ENCODE results near the gene TUNAR.

Gene TUNAR

GRCh38 chr14:95850429-95850828 is 26.2 kb upstream of the TUNAR start:
- Histone ChIP-seq H2AFZ (no peak overlapping the region), H3K36me3 (ENCODE audit: control insufficient read depth, insufficient read depth, low read length) (no peaks in the 10 kb centered on the region), H3K9ac (no peak overlapping the region), H3K4me3 (ENCODE audit: low read depth, low read length) (no peak overlapping the region), H3K27me3 (ENCODE audit: control insufficient read depth, insufficient read depth, low read length) (no peaks in the 10 kb centered on the region), H3K4me2 (ENCODE audit: low read length) (no peak overlapping the region), H3K27ac (peak overlapping the region; percentile 96), H3K4me1 (peaks cover 61% of the 10 kb centered on the region), H3K79me2 (no peaks in the 10 kb centered on the region), H3K9me3 (ENCODE audit: control insufficient read depth, low read length) (no peaks in the 10 kb centered on the region)
- peak; percentile 42 for TF ChIP-seq CTCF (IDR thresholded peaks at IDR 0.05)

DNA sequence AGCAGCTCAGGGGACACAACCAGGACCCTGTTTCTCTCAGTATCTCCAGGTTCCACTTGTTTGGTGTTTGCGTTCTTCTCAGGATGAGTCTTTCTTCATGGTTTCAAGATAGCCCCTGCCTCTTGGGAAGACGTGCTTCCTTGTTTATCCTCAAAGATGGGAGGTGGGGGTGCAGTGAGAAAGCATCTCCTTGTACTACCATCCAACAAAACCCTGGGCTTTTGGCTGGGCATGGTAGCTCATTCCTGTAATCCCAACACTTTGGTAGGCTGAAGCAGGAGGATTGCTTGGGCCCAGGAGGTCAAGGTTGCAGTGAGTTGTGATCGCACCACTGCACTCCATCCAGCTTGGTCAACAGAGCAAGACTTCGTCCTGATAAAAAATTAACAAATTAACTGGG is 21.0 kb upstream of the TUNAR start:
- H2AFZ ChIP-seq = peak overlapping the region; percentile 65
- no peaks in the 10 kb centered on the region for H3K9me3 ChIP-seq (ENCODE audit: control insufficient read depth, low read length)
- no peaks in the 10 kb centered on the region for H3K79me2 ChIP-seq
- no peak overlapping the region for H3K4me2 ChIP-seq (ENCODE audit: low read length)
- H3K27ac ChIP-seq = no peak overlapping the region
- no peak overlapping the region for H3K4me3 ChIP-seq (ENCODE audit: low read depth, low read length)
- H3K27me3 ChIP-seq (ENCODE audit: control insufficient read depth, insufficient read depth, low read length) = no peaks in the 10 kb centered on the region
- TF ChIP-seq CTCF (IDR thresholded peaks at IDR 0.05) = no peak
- no peaks in the 10 kb centered on the region for H3K36me3 ChIP-seq (ENCODE audit: control insufficient read depth, insufficient read depth, low read length)
- H3K9ac ChIP-seq = no peak overlapping the region
- H3K4me1 ChIP-seq = peaks cover 35% of the 10 kb centered on the region

GRCh38 chr14:95857275-95857674 is 19.4 kb upstream of the TUNAR start:
- no peaks in the 10 kb centered on the region for H3K79me2 ChIP-seq
- H3K4me1 ChIP-seq = peaks cover 35% of the 10 kb centered on the region
- H3K9me3 ChIP-seq (ENCODE audit: control insufficient read depth, low read length) = no peaks in the 10 kb centered on the region
- H3K27me3 ChIP-seq (ENCODE audit: control insufficient read depth, insufficient read depth, low read length) = no peaks in the 10 kb centered on the region
- no peak overlapping the region for H3K4me3 ChIP-seq (ENCODE audit: low read depth, low read length)
- no peak overlapping the region for H3K27ac ChIP-seq
- no peak overlapping the region for H3K4me2 ChIP-seq (ENCODE audit: low read length)
- no peak for TF ChIP-seq CTCF (IDR thresholded peaks at IDR 0.05)
- H3K36me3 ChIP-seq (ENCODE audit: control insufficient read depth, insufficient read depth, low read length) = no peaks in the 10 kb centered on the region
- no peak overlapping the region for H3K9ac ChIP-seq
- H2AFZ ChIP-seq = no peak overlapping the region

GRCh38 chr14:95858893-95859292 is 17.7 kb upstream of the TUNAR start:
- no peak for TF ChIP-seq CTCF (IDR thresholded peaks at IDR 0.05)
- Histone ChIP-seq H3K27ac (no peak overlapping the region), H3K9me3 (ENCODE audit: control insufficient read depth, low read length) (no peaks in the 10 kb centered on the region), H3K79me2 (no peaks in the 10 kb centered on the region), H3K4me3 (ENCODE audit: low read depth, low read length) (no peak overlapping the region), H3K27me3 (ENCODE audit: control insufficient read depth, insufficient read depth, low read length) (no peaks in the 10 kb centered on the region), H2AFZ (no peak overlapping the region), H3K9ac (no peak overlapping the region), H3K36me3 (ENCODE audit: control insufficient read depth, insufficient read depth, low read length) (no peaks in the 10 kb centered on the region), H3K4me1 (peaks cover 23% of the 10 kb centered on the region), H3K4me2 (ENCODE audit: low read length) (no peak overlapping the region)

DNA sequence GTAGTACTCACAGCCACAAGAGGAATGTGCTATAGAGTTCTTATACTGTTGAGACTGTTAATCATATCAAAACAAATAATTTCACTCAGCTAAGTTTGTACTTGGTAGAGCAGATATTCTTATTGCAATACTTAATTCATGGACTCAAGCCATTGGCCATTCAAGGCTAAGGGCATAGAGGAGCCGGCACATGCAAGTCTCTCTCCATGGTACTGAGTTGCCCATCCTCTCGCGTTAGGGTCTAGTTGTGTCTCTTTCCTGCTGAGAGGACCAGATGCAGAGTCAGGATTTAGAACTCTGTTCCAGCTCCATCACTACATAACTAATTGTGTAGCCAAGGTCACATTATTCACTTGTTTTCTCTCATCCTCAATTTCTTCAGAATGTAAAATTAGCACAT is 14.4 kb upstream of the TUNAR start:
- no peaks in the 10 kb centered on the region for H3K27me3 ChIP-seq (ENCODE audit: control insufficient read depth, insufficient read depth, low read length)
- peaks cover 26% of the 10 kb centered on the region for H3K4me1 ChIP-seq
- no peak overlapping the region for H3K27ac ChIP-seq
- H3K9me3 ChIP-seq (ENCODE audit: control insufficient read depth, low read length) = no peaks in the 10 kb centered on the region
- no peak overlapping the region for H3K9ac ChIP-seq
- no peaks in the 10 kb centered on the region for H3K79me2 ChIP-seq
- H2AFZ ChIP-seq = no peak overlapping the region
- no peak for TF ChIP-seq CTCF (IDR thresholded peaks at IDR 0.05)
- no peak overlapping the region for H3K4me2 ChIP-seq (ENCODE audit: low read length)
- H3K36me3 ChIP-seq (ENCODE audit: control insufficient read depth, insufficient read depth, low read length) = no peaks in the 10 kb centered on the region
- H3K4me3 ChIP-seq (ENCODE audit: low read depth, low read length) = no peak overlapping the region
